GM12878 (cell line): ENCODE data around the gene TRIM8. TPM values are rescaled to one million over a fixed set of nuclear protein-coding genes. Genes with fewer than 3 reads are reported as not detected.

ENCODE experiments used
- ATAC-seq: fragments of 200-7000 bp; cut with Tn5 transposase; 3 replicates; pipeline ENCODE4 v1.9.1; 2020; ENCODE audit warnings: mild to moderate bottlenecking, moderate library complexity
- BruUV-seq: library from RNA; stranded (reverse); fragments of 400-500 nt; replicated peaks from 2 replicates; lab custom pipeline; 2021; lab: Mats Ljungman, UMichigan
- CTCF ChIA-PET: fragments of 300-600 bp; sonication (Branson Sonifier 250); formaldehyde crosslinking; extraction: SDS; loops from one replicate; lab custom pipeline; 2021; ENCODE audit warnings: inconsistent platforms; lab: Yijun Ruan, JAX
- POLR2A ChIA-PET: fragments of 350-600 bp; formaldehyde crosslinking; extraction: SDS; loops from one replicate; lab custom pipeline; 2021; ENCODE audit warnings: inconsistent platforms; lab: Charles Lee
- RAD21 ChIA-PET: fragments of 300-600 bp; sonication (Branson Sonifier 250); formaldehyde crosslinking; loops from one replicate; lab custom pipeline; 2023; ENCODE audit warnings: antibody characterized with exemption; ENCODE audit not compliant: unreplicated experiment; lab: Charles Lee
- SMC1A ChIA-PET: fragments of 300-600 bp; sonication (Branson Sonifier 250); formaldehyde crosslinking; loops from one replicate; lab custom pipeline; 2023; ENCODE audit not compliant: unreplicated experiment, uncharacterized antibody; lab: Charles Lee
- DNase-seq: peaks from one replicate; pipeline ENCODE4 v3.0.0-alpha.2; 2011; ENCODE audit warnings: low read depth, low spot score
- FAIRE-seq: peaks from 3 replicates; lab custom pipeline; 2011; peaks lifted over from hg19 to GRCh38; lab: Jason Lieb, UNC
- H2AFZ ChIP-seq: 2 replicates; pipeline ENCODE4 v1.6.0; 2011; ENCODE audit warnings: low read depth, low read length, control low read depth; ENCODE audit not compliant: control insufficient read depth
- H3K27ac ChIP-seq: 2 replicates; pipeline ENCODE4 v1.5.1; 2011; ENCODE audit warnings: control low read depth; ENCODE audit not compliant: control insufficient read depth, insufficient read depth
- H3K27me3 ChIP-seq, 2 experiments: replicated peaks in 1 of 2; 2 replicates each; pipeline versions ENCODE4 v1.6.0 to v1.6.1; 2011; ENCODE audit warnings: low read length in 1 of 2; ENCODE audit not compliant: control insufficient read depth in 2 of 2, insufficient read depth in 2 of 2
- H3K36me3 ChIP-seq, 2 experiments: 2 replicates each; pipeline ENCODE4 v1.5.1; 2011; ENCODE audit warnings: low read length in 1 of 2; ENCODE audit not compliant: control insufficient read depth in 2 of 2, insufficient read depth in 2 of 2
- H3K4me1 ChIP-seq: 2 replicates; pipeline ENCODE4 v1.6.1; 2011; ENCODE audit warnings: mild to moderate bottlenecking, low read length, moderate library complexity, mixed read lengths; ENCODE audit not compliant: control insufficient read depth, insufficient read depth
- H3K4me2 ChIP-seq: 2 replicates; pipeline ENCODE4 v1.6.0; 2011; ENCODE audit warnings: control low read depth; ENCODE audit not compliant: control insufficient read depth, insufficient read depth
- H3K4me3 ChIP-seq: fragments of 200-600 bp; sonication (generic); 2 replicates; pipeline ENCODE4 v1.5.1; 2016
- H3K79me2 ChIP-seq: 2 replicates; pipeline ENCODE4 v1.6.0; 2011; ENCODE audit warnings: low read length; ENCODE audit not compliant: control insufficient read depth, insufficient read depth
- H3K9ac ChIP-seq: 2 replicates; pipeline ENCODE4 v1.8.0; 2011; ENCODE audit warnings: low read length, control low read depth, mixed read lengths; ENCODE audit not compliant: control insufficient read depth, insufficient read depth
- H3K9me3 ChIP-seq: replicated peaks from 3 replicates; pipeline ENCODE4 v1.5.1; 2011; ENCODE audit warnings: mild to moderate bottlenecking, low read length; ENCODE audit not compliant: control insufficient read depth, insufficient read depth
- H4K20me1 ChIP-seq: 2 replicates; pipeline ENCODE4 v1.6.0; 2011; ENCODE audit not compliant: control insufficient read depth, insufficient read depth
- BCL11A ChIP-seq: IDR thresholded peaks from 2 replicates; pipeline ENCODE4 v1.6.1; 2011; ENCODE audit warnings: low read depth, low read length
- CBFB ChIP-seq: IDR thresholded peaks from 2 replicates; pipeline ENCODE4 v1.6.1; 2016; ENCODE audit warnings: antibody characterized with exemption, low read depth
- EED ChIP-seq: sonication (generic); IDR thresholded peaks from 2 replicates; pipeline ENCODE4 v1.6.1; 2016; ENCODE audit warnings: antibody characterized with exemption, low read depth
- HDGF ChIP-seq: fragments of 450-650 bp; IDR thresholded peaks from 2 replicates; pipeline ENCODE4 v1.6.1; 2016; ENCODE audit warnings: antibody characterized with exemption
- IKZF1 ChIP-seq: fragments of 450-650 bp; conservative IDR thresholded peaks from 2 replicates; pipeline ENCODE4 v1.6.1; 2017; ENCODE audit warnings: antibody characterized with exemption, mild to moderate bottlenecking
- JUND ChIP-seq: IDR thresholded peaks from 2 replicates; pipeline ENCODE4 v1.6.1; 2012; ENCODE audit warnings: low read depth, mild to moderate bottlenecking, low read length, improper control_type of control experiment, moderate library complexity
- KDM1A ChIP-seq: fragments of 200-600 bp; sonication (generic); IDR thresholded peaks from 2 replicates; pipeline ENCODE4 v1.6.1; 2016; ENCODE audit warnings: borderline replicate concordance
- KLF5 ChIP-seq: fragments of 450-650 bp; IDR thresholded peaks from 2 replicates; pipeline ENCODE4 v1.6.1; 2014; ENCODE audit warnings: mild to moderate bottlenecking; ENCODE audit not compliant: partially characterized antibody
- MEF2B ChIP-seq: fragments of 450-650 bp; IDR thresholded peaks from 2 replicates; pipeline ENCODE4 v1.6.1; 2018; ENCODE audit warnings: mild to moderate bottlenecking, moderate library complexity; ENCODE audit not compliant: partially characterized antibody, poor library complexity, severe bottlenecking
- PAX8 ChIP-seq: fragments of 450-650 bp; IDR thresholded peaks from 2 replicates; pipeline ENCODE4 v1.6.1; 2017; ENCODE audit warnings: mild to moderate bottlenecking, moderate library complexity
- SPI1 ChIP-seq: IDR thresholded peaks from 2 replicates; pipeline ENCODE4 v1.6.1; 2011; ENCODE audit warnings: low read depth, mild to moderate bottlenecking, low read length, moderate library complexity, borderline replicate concordance; ENCODE audit not compliant: insufficient read depth
- SREBF1 ChIP-seq: IDR thresholded peaks from 2 replicates; pipeline ENCODE4 v1.6.1; 2012; ENCODE audit warnings: mild to moderate bottlenecking, low read length
- STAT1 ChIP-seq: fragments of 450-650 bp; conservative IDR thresholded peaks from 2 replicates; pipeline ENCODE4 v1.6.1; 2014; ENCODE audit warnings: antibody characterized with exemption, mild to moderate bottlenecking
- ZZZ3 ChIP-seq: IDR thresholded peaks from 2 replicates; pipeline ENCODE4 v1.6.1; 2011; ENCODE audit warnings: low read depth; ENCODE audit not compliant: control insufficient read depth, insufficient read length
- WGBS: methylation state at CpG from one replicate; pipeline ENCODE4 v1.1.6; 2016; ENCODE audit warnings: low lambda C conversion rate; ENCODE audit not compliant: insufficient replicate concordance, insufficient coverage; ENCODE audit errors: missing lambda C conversion rate; 5-methylcytosine and 5-hydroxymethylcytosine counted together
- in situ Hi-C: fragments of 300-500 bp; cut with MboI; formaldehyde crosslinking; loops from 9 replicates; pipeline ENCODE4 v1.14.3; 2018; ENCODE audit warnings: mixed read lengths
- intact Hi-C: fragments of 100-400 bp; cut with micrococcal nuclease; formaldehyde crosslinking; loops from one replicate; pipeline ENCODE4 v1.14.2; 2022; ENCODE audit not compliant: unreplicated experiment
- polyA plus RNA-seq, 11 experiments: library from polyadenylated mRNA; depleted of rRNA in 4 of 11; unstranded in 6 of 11; stranded (reverse) in 5 of 11; fragments of >200 nt; fragmentation: Nextera tagmentation in 4 of 11; fragmentation: Illumina TruSeq in 1 of 11; extraction: Ambion mirVana in 4 of 11; extraction: Trizol in 1 of 11; gene quantifications; 1 replicate in 1 of 11; 2 replicates in 10 of 11; pipeline versions ENCODE4 v1.2.1 to v1.2.3, GENCODE V29; 2011 to 2016; ENCODE audit warnings: inconsistent platforms in 2 of 11, missing spikeins in 2 of 11, low read depth in 1 of 11
- total RNA-seq, 4 experiments: library from RNA; depleted of rRNA in 3 of 4; stranded (reverse); fragments of >200 nt in 3 of 4; fragmentation: Illumina TruSeq in 1 of 4; extraction: Trizol in 1 of 4; gene quantifications; 2 replicates each; pipeline versions ENCODE4 v1.2.1 to v1.2.3, GENCODE V29; 2013 to 2021
- TF ChIP-seq, protein P1 (sequence below): fragments of 450-650 bp; IDR thresholded peaks from 2 replicates; pipeline ENCODE4 v1.6.1; 2017; ENCODE audit warnings: antibody characterized with exemption, mild to moderate bottlenecking, moderate library complexity
- TF ChIP-seq, protein P2 (sequence below): fragments of 450-650 bp; IDR thresholded peaks from 2 replicates; pipeline ENCODE4 v1.6.1; 2017; ENCODE audit warnings: borderline replicate concordance
- TF ChIP-seq, protein P3 (sequence below): fragments of 450-650 bp; IDR thresholded peaks from 2 replicates; pipeline ENCODE4 v1.6.1; 2017; ENCODE audit warnings: mild to moderate bottlenecking, low read depth, inconsistent platforms; ENCODE audit not compliant: poor library complexity, severe bottlenecking

The TRIM8 gene
- total and polyA plus RNA-seq, 10 of the 15 experiments (the other 5 are each of a cell fraction or from before 2014, with no cell fraction given) = 7.9 to 53.2 (median 24.6) TPM

DNA sequence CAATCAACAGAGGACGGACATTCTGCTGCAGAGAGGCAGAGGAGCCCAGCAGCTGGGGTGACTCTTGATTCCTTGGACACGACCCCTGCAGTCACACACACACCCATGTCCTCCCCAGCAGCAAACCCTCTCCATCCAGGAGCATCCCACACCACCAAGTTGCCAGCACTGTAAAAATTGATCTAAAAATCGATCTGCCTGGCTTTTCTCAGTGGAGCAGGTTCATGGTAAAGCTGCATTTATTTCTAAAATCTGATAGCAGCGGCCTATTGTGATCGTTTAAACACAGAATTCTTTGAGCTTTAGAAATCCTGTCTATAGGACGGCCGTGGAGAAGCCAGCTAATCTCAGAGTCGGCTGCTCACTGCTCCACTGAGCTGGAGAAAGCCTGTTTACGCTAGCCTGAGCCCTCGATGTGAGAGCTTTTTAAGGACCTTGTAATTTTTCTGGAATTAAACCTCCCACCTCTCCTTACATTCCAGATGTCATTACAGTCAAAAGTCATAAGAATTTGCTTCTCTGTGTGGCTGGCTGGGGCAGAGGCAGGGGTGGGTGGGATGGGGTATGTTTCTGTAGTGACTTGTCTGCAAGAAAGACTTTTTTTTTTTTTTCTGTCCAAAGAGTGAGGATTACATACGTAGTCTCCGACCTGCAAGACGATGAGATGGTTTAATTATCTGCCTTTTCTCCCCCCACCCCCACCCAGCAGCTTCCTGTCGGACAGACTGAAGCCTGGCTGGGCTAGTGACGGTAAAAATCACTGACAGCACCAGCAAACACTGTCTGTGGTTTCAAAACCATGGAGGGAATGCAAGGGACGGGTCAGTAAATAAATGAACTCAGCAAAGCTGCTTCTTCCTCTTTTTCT, 31.6 kb downstream of the TRIM8 start:
- in situ Hi-C loops = no loop called here
- Histone ChIP-seq H3K9ac (no peak overlapping the region), H3K9me3 (no peaks in the 10 kb centered on the region), H2AFZ (no peak overlapping the region), H3K27ac (0 out of 2 replicates have a peak overlapping the region, but pooled peaks have one; percentile 20), H3K27me3 (no peaks in the 10 kb centered on the region), H3K4me1 (peaks cover 29% of the 10 kb centered on the region), H4K20me1 (no peaks in the 10 kb centered on the region), H3K4me3 (no peak overlapping the region), H3K36me3 (no peaks in the 10 kb centered on the region), H3K79me2 (no peaks in the 10 kb centered on the region), H3K4me2 (peak overlapping the region; percentile 52)
- ChIA-PET SMC1A (interaction anchor here (0.8 to 8.2 kb wide), 29 partner anchors 9 to 217 kb away, joined by 3 to 140 read pairs (median 4); partner anchors contain the start of genes ARL3, SFXN2, TRIM8 and WBP1L), CTCF (interaction anchor here (0.8 to 8.7 kb wide), 15 partner anchors 9 to 227 kb away, joined by 3 to 128 read pairs (median 11); partner anchors contain the start of genes ACTR1A, ARL3, SFXN2 and SUFU), POLR2A (interaction anchor here (0.6 to 7.3 kb wide), 17 partner anchors 9 to 290 kb away, joined by 3 to 151 read pairs (median 6); partner anchors contain the start of genes ARL3, SFXN2 and TRIM8), RAD21 (interaction anchor here (0.7 to 8.4 kb wide), 17 partner anchors 10 to 193 kb away, joined by 3 to 140 read pairs (median 6); partner anchors contain the start of genes ARL3, AS3MT, SFXN2 and SUFU)
- DNase-seq = no peak
- intact Hi-C loops = no loop called here
- peak; percentile 57 for ATAC-seq
- WGBS = 29% methylated on average over 16 of the region's 16 CpGs
- no TSS peak for BruUV-seq
- peak; percentile 72 for FAIRE-seq
- TF ChIP-seq, protein P1, sequence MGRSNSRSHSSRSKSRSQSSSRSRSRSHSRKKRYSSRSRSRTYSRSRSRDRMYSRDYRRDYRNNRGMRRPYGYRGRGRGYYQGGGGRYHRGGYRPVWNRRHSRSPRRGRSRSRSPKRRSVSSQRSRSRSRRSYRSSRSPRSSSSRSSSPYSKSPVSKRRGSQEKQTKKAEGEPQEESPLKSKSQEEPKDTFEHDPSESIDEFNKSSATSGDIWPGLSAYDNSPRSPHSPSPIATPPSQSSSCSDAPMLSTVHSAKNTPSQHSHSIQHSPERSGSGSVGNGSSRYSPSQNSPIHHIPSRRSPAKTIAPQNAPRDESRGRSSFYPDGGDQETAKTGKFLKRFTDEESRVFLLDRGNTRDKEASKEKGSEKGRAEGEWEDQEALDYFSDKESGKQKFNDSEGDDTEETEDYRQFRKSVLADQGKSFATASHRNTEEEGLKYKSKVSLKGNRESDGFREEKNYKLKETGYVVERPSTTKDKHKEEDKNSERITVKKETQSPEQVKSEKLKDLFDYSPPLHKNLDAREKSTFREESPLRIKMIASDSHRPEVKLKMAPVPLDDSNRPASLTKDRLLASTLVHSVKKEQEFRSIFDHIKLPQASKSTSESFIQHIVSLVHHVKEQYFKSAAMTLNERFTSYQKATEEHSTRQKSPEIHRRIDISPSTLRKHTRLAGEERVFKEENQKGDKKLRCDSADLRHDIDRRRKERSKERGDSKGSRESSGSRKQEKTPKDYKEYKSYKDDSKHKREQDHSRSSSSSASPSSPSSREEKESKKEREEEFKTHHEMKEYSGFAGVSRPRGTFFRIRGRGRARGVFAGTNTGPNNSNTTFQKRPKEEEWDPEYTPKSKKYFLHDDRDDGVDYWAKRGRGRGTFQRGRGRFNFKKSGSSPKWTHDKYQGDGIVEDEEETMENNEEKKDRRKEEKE = no peak
- TF ChIP-seq MEF2B (no peak), KLF5 (no peak), CBFB (peak; percentile 34; the same call in 1 of the 2 replicates), BCL11A (0 out of 2 replicates have a peak, but pooled peaks have one; percentile 16), IKZF1 (no peak), STAT1 (no peak), HDGF (no peak), PAX8 (no peak), SREBF1 (no peak), ZZZ3 (no peak), KDM1A (no peak), SPI1 (peak; percentile 51; the same call in 1 of the 2 replicates), EED (0 out of 2 replicates have a peak, but pooled peaks have one; percentile 33), JUND (no peak)
- TF ChIP-seq, protein P2, sequence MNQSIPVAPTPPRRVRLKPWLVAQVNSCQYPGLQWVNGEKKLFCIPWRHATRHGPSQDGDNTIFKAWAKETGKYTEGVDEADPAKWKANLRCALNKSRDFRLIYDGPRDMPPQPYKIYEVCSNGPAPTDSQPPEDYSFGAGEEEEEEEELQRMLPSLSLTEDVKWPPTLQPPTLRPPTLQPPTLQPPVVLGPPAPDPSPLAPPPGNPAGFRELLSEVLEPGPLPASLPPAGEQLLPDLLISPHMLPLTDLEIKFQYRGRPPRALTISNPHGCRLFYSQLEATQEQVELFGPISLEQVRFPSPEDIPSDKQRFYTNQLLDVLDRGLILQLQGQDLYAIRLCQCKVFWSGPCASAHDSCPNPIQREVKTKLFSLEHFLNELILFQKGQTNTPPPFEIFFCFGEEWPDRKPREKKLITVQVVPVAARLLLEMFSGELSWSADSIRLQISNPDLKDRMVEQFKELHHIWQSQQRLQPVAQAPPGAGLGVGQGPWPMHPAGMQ = no peak
- TF ChIP-seq, protein P3, sequence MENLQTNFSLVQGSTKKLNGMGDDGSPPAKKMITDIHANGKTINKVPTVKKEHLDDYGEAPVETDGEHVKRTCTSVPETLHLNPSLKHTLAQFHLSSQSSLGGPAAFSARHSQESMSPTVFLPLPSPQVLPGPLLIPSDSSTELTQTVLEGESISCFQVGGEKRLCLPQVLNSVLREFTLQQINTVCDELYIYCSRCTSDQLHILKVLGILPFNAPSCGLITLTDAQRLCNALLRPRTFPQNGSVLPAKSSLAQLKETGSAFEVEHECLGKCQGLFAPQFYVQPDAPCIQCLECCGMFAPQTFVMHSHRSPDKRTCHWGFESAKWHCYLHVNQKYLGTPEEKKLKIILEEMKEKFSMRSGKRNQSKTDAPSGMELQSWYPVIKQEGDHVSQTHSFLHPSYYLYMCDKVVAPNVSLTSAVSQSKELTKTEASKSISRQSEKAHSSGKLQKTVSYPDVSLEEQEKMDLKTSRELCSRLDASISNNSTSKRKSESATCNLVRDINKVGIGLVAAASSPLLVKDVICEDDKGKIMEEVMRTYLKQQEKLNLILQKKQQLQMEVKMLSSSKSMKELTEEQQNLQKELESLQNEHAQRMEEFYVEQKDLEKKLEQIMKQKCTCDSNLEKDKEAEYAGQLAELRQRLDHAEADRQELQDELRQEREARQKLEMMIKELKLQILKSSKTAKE = no peak
